ENCODE measurements around the gene SORBS1.

- TF ChIP-seq EZH2 (IDR thresholded peaks at IDR 0.05; ENCODE audit: borderline replicate concordance, insufficient read depth, low read length, poor library complexity, severe bottlenecking) (no peak), CTCF (IDR thresholded peaks at IDR 0.05; ENCODE audit: poor library complexity, severe bottlenecking) (no peak), REST (IDR thresholded peaks at IDR 0.05; ENCODE audit: borderline replicate concordance) (no peak), TAF1 (IDR thresholded peaks at IDR 0.05; ENCODE audit: low read depth) (no peak), POLR2AphosphoS5 (IDR thresholded peaks at IDR 0.05) (no peak), EP300 (conservative IDR thresholded peaks at IDR 0.05; ENCODE audit: poor library complexity, severe bottlenecking) (no peak), RAD21 (conservative IDR thresholded peaks at IDR 0.05) (no peak), SMC3 (conservative IDR thresholded peaks at IDR 0.05; ENCODE audit: poor library complexity) (no peak), MXI1 (conservative IDR thresholded peaks at IDR 0.05; ENCODE audit: poor library complexity, severe bottlenecking) (no peak)
Observed at GRCh38 chr10:95354110-95354509, 207.1 kb downstream of the SORBS1 start.

All from neural cell (in vitro differentiated cells).